GM23338 (cell line): ENCODE measurements around the gene PGAP1. TPM values are rescaled to one million over a fixed set of nuclear protein-coding genes. Genes with fewer than 3 reads are reported as not detected.

Experiments used
- ATAC-seq: fragments of 200-7000 bp; cut with Tn5 transposase; 3 replicates; pipeline ENCODE4 v1.9.1; 2020
- DNase-seq: peaks from one replicate; pipeline ENCODE4 v3.0.0-alpha.2; 2015; ENCODE audit warnings: low spot score
- H2AFZ ChIP-seq: fragments of 200-600 bp; sonication (generic); 2 replicates; pipeline ENCODE4 v1.8.0; 2016; ENCODE audit warnings: antibody characterized with exemption, mild to moderate bottlenecking, moderate library complexity
- H3F3A ChIP-seq: fragments of 200-600 bp; sonication (generic); replicated peaks from 2 replicates; pipeline ENCODE4 v1.8.0; 2017; ENCODE audit warnings: antibody characterized with exemption, mixed run types, low read depth
- H3K27ac ChIP-seq: fragments of 200-600 bp; sonication (generic); 2 replicates; pipeline ENCODE4 v1.6.1; 2016; ENCODE audit warnings: low read depth
- H3K27me3 ChIP-seq: fragments of 200-600 bp; sonication (generic); 2 replicates; pipeline ENCODE4 v1.8.0; 2016; ENCODE audit warnings: mild to moderate bottlenecking, mixed run types, moderate library complexity; ENCODE audit not compliant: insufficient read depth
- H3K36me3 ChIP-seq: fragments of 200-600 bp; sonication (generic); 2 replicates; pipeline ENCODE4 v1.8.0; 2016; ENCODE audit warnings: mild to moderate bottlenecking; ENCODE audit not compliant: insufficient read depth
- H3K4me1 ChIP-seq: fragments of 200-600 bp; sonication (generic); 2 replicates; pipeline ENCODE4 v1.8.0; 2016; ENCODE audit warnings: mild to moderate bottlenecking, moderate library complexity; ENCODE audit not compliant: insufficient read depth
- H3K4me2 ChIP-seq: fragments of 200-600 bp; sonication (generic); 2 replicates; pipeline ENCODE4 v1.7.1; 2017; ENCODE audit warnings: mixed run types
- H3K4me3 ChIP-seq: fragments of 200-600 bp; sonication (generic); 2 replicates; pipeline ENCODE4 v1.6.1; 2016; ENCODE audit warnings: mixed run types
- H3K79me2 ChIP-seq: fragments of 200-600 bp; sonication (generic); replicated peaks from 2 replicates; pipeline ENCODE4 v1.8.0; 2017; ENCODE audit warnings: mild to moderate bottlenecking; ENCODE audit not compliant: insufficient read depth
- H3K9me2 ChIP-seq: fragments of 200-600 bp; sonication (generic); 2 replicates; pipeline ENCODE4 v1.8.0; 2017; ENCODE audit not compliant: insufficient read depth
- H4K20me1 ChIP-seq: fragments of 200-600 bp; sonication (generic); replicated peaks from 2 replicates; pipeline ENCODE4 v1.8.0; 2017; ENCODE audit warnings: mild to moderate bottlenecking; ENCODE audit not compliant: insufficient read depth
- H3K27ac Mint-ChIP-seq: 2 replicates; pipeline ENCODE4 v1.8.0; 2020; ENCODE audit warnings: inconsistent platforms, mild to moderate bottlenecking, moderate library complexity, mixed read lengths
- H3K27me3 Mint-ChIP-seq: 3 replicates; pipeline ENCODE4 v1.8.0; 2022; ENCODE audit warnings: low read depth, mild to moderate bottlenecking, moderate library complexity, mixed read lengths, inconsistent platforms; ENCODE audit not compliant: insufficient read depth, poor library complexity
- H3K36me3 Mint-ChIP-seq: 3 replicates; pipeline ENCODE4 v1.8.0; 2021; ENCODE audit warnings: low read depth, mild to moderate bottlenecking, inconsistent platforms, moderate library complexity, mixed read lengths
- H3K4me1 Mint-ChIP-seq: 3 replicates; pipeline ENCODE4 v1.8.0; 2020; ENCODE audit warnings: mild to moderate bottlenecking, inconsistent platforms, mixed read lengths
- H3K4me3 Mint-ChIP-seq: 3 replicates; pipeline ENCODE4 v1.8.0; 2021; ENCODE audit warnings: moderate library complexity, mild to moderate bottlenecking, inconsistent platforms, mixed read lengths
- H3K9me3 Mint-ChIP-seq: 3 replicates; pipeline ENCODE4 v1.8.0; 2020; ENCODE audit warnings: moderate library complexity, mild to moderate bottlenecking, inconsistent platforms, mixed read lengths
- CREB1 ChIP-seq: fragments of 250-450 bp; sonication (Bioruptor Pico); IDR thresholded peaks from 2 replicates; pipeline ENCODE4 v1.5.0; 2020; ENCODE audit warnings: low read depth, mild to moderate bottlenecking, moderate library complexity
- EZH2 ChIP-seq: fragments of 200-600 bp; sonication (generic); IDR thresholded peaks from one replicate; pipeline ENCODE4 v1.8.0; 2017; ENCODE audit warnings: antibody characterized with exemption, mild to moderate bottlenecking, low read depth; ENCODE audit not compliant: unreplicated experiment
- EZH2phosphoT487 ChIP-seq: fragments of 200-600 bp; sonication (generic); IDR thresholded peaks from one replicate; pipeline ENCODE4 v1.8.1; 2018; ENCODE audit warnings: antibody characterized with exemption; ENCODE audit not compliant: unreplicated experiment
- JUNB ChIP-seq: IDR thresholded peaks from one replicate; pipeline ENCODE4 v1.6.1; 2016; ENCODE audit warnings: antibody characterized with exemption; ENCODE audit not compliant: unreplicated experiment
- NANOG ChIP-seq: IDR thresholded peaks from 2 replicates; pipeline ENCODE4 v1.6.1; 2016; ENCODE audit warnings: antibody characterized with exemption, borderline replicate concordance
- POLR2AphosphoS5 ChIP-seq: IDR thresholded peaks from 2 replicates; pipeline ENCODE4 v1.6.1; 2016; ENCODE audit warnings: antibody characterized with exemption, low read depth
- STAT1 ChIP-seq: IDR thresholded peaks from one replicate; pipeline ENCODE4 v1.6.1; 2016; ENCODE audit warnings: antibody characterized with exemption; ENCODE audit not compliant: unreplicated experiment
- ZNF114 ChIP-seq: fragments of 250-450 bp; sonication (Bioruptor Pico); IDR thresholded peaks from 2 replicates; pipeline ENCODE4 v1.5.0; 2020; ENCODE audit warnings: mild to moderate bottlenecking, moderate library complexity
- ZNF331 ChIP-seq: fragments of 250-450 bp; sonication (Bioruptor Pico); IDR thresholded peaks from 2 replicates; pipeline ENCODE4 v1.5.0; 2020; ENCODE audit warnings: low read depth, mild to moderate bottlenecking, moderate library complexity
- polyA plus RNA-seq: library from polyadenylated mRNA; unstranded; fragments of >200 nt; fragmentation: Nextera tagmentation; extraction: Ambion mirVana; gene quantifications from 2 replicates; pipeline ENCODE4 v1.2.1, GENCODE V29; 2016
- total RNA-seq: library from RNA; depleted of rRNA; stranded (reverse); fragments of >200 nt; shearing (Covaris generic); gene quantifications from 2 replicates; pipeline ENCODE4 v1.2.3, GENCODE V29; 2014
- TF ChIP-seq, protein P1 (sequence below): fragments of 250-450 bp; sonication (Bioruptor Pico); IDR thresholded peaks from 2 replicates; pipeline ENCODE4 v1.5.0; 2020; ENCODE audit warnings: mild to moderate bottlenecking, moderate library complexity
- TF ChIP-seq, protein P2 (sequence below), 2 experiments: fragments of 200-600 bp in 1 of 2; sonication (generic) in 1 of 2; conservative IDR thresholded peaks; 2 replicates each; pipeline versions ENCODE4 v1.5.1 to v1.6.1; 2016 to 2017; ENCODE audit warnings: antibody characterized with exemption in 2 of 2, low read depth in 2 of 2, mild to moderate bottlenecking in 2 of 2, moderate library complexity in 1 of 2
- TF ChIP-seq, protein P3 (sequence below): IDR thresholded peaks from one replicate; pipeline ENCODE4 v1.6.1; 2018; ENCODE audit warnings: antibody characterized with exemption; ENCODE audit not compliant: unreplicated experiment
- TF ChIP-seq, protein P4 (sequence below): IDR thresholded peaks from 2 replicates; pipeline ENCODE4 v1.6.1; 2016; ENCODE audit warnings: antibody characterized with exemption

Gene PGAP1
- total and polyA plus RNA-seq, 2 experiments from 2014 or later: 9.8 to 26.5 TPM

DNA sequence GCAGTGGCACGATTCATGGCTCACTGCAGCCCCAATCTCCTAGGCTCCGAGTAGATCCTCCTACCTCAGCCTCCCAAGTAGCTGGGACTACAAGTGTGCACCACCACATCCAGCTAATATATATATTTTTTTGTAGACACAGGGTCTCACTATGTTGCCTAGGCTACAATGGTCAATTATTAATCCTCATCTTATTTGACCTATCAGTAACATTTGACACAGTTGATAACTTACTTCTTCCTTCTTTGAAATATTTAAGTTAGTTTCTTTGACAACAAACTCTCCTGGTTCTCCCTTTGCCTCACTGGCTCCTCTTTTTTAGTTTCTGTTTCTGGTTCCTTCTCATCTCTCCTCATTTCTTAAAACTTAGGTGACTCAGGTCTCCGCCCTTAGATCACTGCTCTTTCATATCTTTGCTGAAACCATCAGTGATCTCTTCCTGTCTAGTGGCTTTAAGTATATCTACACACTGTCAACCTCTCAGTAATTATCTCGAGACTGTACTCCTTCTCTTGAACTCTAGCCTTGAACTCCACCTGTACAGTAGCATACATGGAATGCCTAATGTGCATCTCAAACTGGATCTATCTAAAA is 11.5 kb downstream of the PGAP1 start:
- Mint-ChIP-seq H3K27ac (no peak overlapping the region), H3K4me3 (no peak overlapping the region), H3K9me3 (0 out of 3 replicates have a peak, but pooled peaks cover 5% of the 10 kb centered on the region), H3K27me3 (peaks cover 2% of the 10 kb centered on the region), H3K36me3 (peaks cover 67% of the 10 kb centered on the region), H3K4me1 (peaks cover 5% of the 10 kb centered on the region; the same call in 2 of the 3 replicates)
- no peak overlapping the region for H3K4me2 ChIP-seq
- no peak overlapping the region for H3K4me3 ChIP-seq
- DNase-seq: no peak
- H4K20me1 ChIP-seq: no peaks in the 10 kb centered on the region; the same call in 1 of the 2 replicates
- ATAC-seq: no peak
- peaks cover 11% of the 10 kb centered on the region; the same call in 1 of the 2 replicates for H3K4me1 ChIP-seq
- no peaks in the 10 kb centered on the region for H3F3A ChIP-seq
- H3K79me2 ChIP-seq: peaks cover 17% of the 10 kb centered on the region
- no peak overlapping the region for H2AFZ ChIP-seq
- no peak for TF ChIP-seq EZH2
- TF ChIP-seq NANOG: no peak
- no peak for TF ChIP-seq ZNF114
- TF ChIP-seq, protein P1, sequence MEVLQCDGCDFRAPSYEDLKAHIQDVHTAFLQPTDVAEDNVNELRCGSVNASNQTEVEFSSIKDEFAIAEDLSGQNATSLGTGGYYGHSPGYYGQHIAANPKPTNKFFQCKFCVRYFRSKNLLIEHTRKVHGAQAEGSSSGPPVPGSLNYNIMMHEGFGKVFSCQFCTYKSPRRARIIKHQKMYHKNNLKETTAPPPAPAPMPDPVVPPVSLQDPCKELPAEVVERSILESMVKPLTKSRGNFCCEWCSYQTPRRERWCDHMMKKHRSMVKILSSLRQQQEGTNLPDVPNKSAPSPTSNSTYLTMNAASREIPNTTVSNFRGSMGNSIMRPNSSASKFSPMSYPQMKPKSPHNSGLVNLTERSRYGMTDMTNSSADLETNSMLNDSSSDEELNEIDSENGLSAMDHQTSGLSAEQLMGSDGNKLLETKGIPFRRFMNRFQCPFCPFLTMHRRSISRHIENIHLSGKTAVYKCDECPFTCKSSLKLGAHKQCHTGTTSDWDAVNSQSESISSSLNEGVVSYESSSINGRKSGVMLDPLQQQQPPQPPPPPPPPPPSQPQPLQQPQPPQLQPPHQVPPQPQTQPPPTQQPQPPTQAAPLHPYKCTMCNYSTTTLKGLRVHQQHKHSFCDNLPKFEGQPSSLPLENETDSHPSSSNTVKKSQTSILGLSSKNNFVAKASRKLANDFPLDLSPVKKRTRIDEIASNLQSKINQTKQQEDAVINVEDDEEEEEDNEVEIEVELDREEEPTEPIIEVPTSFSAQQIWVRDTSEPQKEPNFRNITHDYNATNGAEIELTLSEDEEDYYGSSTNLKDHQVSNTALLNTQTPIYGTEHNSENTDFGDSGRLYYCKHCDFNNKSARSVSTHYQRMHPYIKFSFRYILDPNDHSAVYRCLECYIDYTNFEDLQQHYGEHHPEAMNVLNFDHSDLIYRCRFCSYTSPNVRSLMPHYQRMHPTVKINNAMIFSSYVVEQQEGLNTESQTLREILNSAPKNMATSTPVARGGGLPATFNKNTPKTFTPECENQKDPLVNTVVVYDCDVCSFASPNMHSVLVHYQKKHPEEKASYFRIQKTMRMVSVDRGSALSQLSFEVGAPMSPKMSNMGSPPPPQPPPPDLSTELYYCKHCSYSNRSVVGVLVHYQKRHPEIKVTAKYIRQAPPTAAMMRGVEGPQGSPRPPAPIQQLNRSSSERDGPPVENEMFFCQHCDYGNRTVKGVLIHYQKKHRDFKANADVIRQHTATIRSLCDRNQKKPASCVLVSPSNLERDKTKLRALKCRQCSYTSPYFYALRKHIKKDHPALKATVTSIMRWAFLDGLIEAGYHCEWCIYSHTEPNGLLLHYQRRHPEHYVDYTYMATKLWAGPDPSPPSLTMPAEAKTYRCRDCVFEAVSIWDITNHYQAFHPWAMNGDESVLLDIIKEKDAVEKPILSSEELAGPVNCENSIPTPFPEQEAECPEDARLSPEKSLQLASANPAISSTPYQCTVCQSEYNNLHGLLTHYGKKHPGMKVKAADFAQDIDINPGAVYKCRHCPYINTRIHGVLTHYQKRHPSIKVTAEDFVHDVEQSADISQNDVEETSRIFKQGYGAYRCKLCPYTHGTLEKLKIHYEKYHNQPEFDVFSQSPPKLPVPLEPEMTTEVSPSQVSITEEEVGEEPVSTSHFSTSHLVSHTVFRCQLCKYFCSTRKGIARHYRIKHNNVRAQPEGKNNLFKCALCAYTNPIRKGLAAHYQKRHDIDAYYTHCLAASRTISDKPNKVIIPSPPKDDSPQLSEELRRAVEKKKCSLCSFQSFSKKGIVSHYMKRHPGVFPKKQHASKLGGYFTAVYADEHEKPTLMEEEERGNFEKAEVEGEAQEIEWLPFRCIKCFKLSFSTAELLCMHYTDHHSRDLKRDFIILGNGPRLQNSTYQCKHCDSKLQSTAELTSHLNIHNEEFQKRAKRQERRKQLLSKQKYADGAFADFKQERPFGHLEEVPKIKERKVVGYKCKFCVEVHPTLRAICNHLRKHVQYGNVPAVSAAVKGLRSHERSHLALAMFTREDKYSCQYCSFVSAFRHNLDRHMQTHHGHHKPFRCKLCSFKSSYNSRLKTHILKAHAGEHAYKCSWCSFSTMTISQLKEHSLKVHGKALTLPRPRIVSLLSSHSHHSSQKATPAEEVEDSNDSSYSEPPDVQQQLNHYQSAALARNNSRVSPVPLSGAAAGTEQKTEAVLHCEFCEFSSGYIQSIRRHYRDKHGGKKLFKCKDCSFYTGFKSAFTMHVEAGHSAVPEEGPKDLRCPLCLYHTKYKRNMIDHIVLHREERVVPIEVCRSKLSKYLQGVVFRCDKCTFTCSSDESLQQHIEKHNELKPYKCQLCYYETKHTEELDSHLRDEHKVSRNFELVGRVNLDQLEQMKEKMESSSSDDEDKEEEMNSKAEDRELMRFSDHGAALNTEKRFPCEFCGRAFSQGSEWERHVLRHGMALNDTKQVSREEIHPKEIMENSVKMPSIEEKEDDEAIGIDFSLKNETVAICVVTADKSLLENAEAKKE (CRISPR knock-in tag): no peak
- no peak for TF ChIP-seq ZNF331 (CRISPR knock-in tag)
- no peak for TF ChIP-seq POLR2AphosphoS5
- TF ChIP-seq, protein P2, sequence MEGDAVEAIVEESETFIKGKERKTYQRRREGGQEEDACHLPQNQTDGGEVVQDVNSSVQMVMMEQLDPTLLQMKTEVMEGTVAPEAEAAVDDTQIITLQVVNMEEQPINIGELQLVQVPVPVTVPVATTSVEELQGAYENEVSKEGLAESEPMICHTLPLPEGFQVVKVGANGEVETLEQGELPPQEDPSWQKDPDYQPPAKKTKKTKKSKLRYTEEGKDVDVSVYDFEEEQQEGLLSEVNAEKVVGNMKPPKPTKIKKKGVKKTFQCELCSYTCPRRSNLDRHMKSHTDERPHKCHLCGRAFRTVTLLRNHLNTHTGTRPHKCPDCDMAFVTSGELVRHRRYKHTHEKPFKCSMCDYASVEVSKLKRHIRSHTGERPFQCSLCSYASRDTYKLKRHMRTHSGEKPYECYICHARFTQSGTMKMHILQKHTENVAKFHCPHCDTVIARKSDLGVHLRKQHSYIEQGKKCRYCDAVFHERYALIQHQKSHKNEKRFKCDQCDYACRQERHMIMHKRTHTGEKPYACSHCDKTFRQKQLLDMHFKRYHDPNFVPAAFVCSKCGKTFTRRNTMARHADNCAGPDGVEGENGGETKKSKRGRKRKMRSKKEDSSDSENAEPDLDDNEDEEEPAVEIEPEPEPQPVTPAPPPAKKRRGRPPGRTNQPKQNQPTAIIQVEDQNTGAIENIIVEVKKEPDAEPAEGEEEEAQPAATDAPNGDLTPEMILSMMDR (conservative IDR thresholded peaks at IDR 0.05; ENCODE audit: low read depth in 2 of 2): no peak
- no peak for TF ChIP-seq EZH2phosphoT487
- no peak for TF ChIP-seq CREB1 (CRISPR knock-in tag)
- no peak for TF ChIP-seq STAT1
- TF ChIP-seq, protein P3, sequence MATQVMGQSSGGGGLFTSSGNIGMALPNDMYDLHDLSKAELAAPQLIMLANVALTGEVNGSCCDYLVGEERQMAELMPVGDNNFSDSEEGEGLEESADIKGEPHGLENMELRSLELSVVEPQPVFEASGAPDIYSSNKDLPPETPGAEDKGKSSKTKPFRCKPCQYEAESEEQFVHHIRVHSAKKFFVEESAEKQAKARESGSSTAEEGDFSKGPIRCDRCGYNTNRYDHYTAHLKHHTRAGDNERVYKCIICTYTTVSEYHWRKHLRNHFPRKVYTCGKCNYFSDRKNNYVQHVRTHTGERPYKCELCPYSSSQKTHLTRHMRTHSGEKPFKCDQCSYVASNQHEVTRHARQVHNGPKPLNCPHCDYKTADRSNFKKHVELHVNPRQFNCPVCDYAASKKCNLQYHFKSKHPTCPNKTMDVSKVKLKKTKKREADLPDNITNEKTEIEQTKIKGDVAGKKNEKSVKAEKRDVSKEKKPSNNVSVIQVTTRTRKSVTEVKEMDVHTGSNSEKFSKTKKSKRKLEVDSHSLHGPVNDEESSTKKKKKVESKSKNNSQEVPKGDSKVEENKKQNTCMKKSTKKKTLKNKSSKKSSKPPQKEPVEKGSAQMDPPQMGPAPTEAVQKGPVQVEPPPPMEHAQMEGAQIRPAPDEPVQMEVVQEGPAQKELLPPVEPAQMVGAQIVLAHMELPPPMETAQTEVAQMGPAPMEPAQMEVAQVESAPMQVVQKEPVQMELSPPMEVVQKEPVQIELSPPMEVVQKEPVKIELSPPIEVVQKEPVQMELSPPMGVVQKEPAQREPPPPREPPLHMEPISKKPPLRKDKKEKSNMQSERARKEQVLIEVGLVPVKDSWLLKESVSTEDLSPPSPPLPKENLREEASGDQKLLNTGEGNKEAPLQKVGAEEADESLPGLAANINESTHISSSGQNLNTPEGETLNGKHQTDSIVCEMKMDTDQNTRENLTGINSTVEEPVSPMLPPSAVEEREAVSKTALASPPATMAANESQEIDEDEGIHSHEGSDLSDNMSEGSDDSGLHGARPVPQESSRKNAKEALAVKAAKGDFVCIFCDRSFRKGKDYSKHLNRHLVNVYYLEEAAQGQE: no peak
- TF ChIP-seq, protein P4, sequence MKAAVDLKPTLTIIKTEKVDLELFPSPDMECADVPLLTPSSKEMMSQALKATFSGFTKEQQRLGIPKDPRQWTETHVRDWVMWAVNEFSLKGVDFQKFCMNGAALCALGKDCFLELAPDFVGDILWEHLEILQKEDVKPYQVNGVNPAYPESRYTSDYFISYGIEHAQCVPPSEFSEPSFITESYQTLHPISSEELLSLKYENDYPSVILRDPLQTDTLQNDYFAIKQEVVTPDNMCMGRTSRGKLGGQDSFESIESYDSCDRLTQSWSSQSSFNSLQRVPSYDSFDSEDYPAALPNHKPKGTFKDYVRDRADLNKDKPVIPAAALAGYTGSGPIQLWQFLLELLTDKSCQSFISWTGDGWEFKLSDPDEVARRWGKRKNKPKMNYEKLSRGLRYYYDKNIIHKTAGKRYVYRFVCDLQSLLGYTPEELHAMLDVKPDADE: no peak
- no peak for TF ChIP-seq JUNB
- no peak overlapping the region for H3K27ac ChIP-seq
- no peaks in the 10 kb centered on the region for H3K9me2 ChIP-seq
- peaks cover 22% of the 10 kb centered on the region for H3K36me3 ChIP-seq
- no peaks in the 10 kb centered on the region for H3K27me3 ChIP-seq
